HepG2 (cell line): ENCODE measurements around the gene BMP8A. TPM values are rescaled to one million over a fixed set of nuclear protein-coding genes. Genes with fewer than 3 reads are reported as not detected.
"Not testable (repeated sequence)": the region's sequence is repeated elsewhere in the genome, so short reads cannot be mapped to it uniquely, and the experiment has no call there.

Source experiments
- ATAC-seq: fragments of 200-7000 bp; cut with Tn5 transposase; 3 replicates; pipeline ENCODE4 v1.9.1; 2020; ENCODE audit warnings: mild to moderate bottlenecking, moderate library complexity
- BruUV-seq: library from RNA; stranded (reverse); fragments of 400-500 nt; replicated peaks from 2 replicates; lab custom pipeline; 2021; lab: Mats Ljungman, UMichigan
- CTCF ChIA-PET: fragments of 300-600 bp; formaldehyde crosslinking; extraction: SDS; loops from one replicate; lab custom pipeline; 2021; ENCODE audit warnings: low total read pairs, inconsistent platforms, low intra/inter-chr PET ratio; lab: Yijun Ruan, JAX
- POLR2A ChIA-PET: fragments of 350-600 bp; sonication (Branson Sonifier 250); formaldehyde crosslinking; loops from one replicate; lab custom pipeline; 2020; ENCODE audit warnings: antibody characterized with exemption, inconsistent platforms; lab: Yijun Ruan, JAX
- DNase-seq: peaks from one replicate; pipeline ENCODE4 v3.0.0-alpha.2; 2015; ENCODE audit warnings: low spot score
- FAIRE-seq: peaks from 3 replicates; lab custom pipeline; 2011; peaks lifted over from hg19 to GRCh38; lab: Jason Lieb, UNC
- H2AFZ ChIP-seq: one replicate; pipeline ENCODE4 v1.6.1; 2011; ENCODE audit warnings: low read length, inconsistent platforms
- H3K27ac ChIP-seq: fragments of 300-600 bp; 3 replicates; pipeline ENCODE4 v1.8.0; 2011; ENCODE audit warnings: mixed run types, mild to moderate bottlenecking, mixed read lengths, low read length, inconsistent platforms; ENCODE audit not compliant: insufficient read depth; ENCODE audit errors: extremely low read length
- H3K27me3 ChIP-seq, 2 experiments: fragments of 200-600 bp in 1 of 2; 2 replicates in 1 of 2; 3 replicates in 1 of 2; pipeline versions ENCODE4 v1.6.0 to v1.8.0; 2011; ENCODE audit warnings: low read length in 2 of 2, mild to moderate bottlenecking in 2 of 2, moderate library complexity in 2 of 2, inconsistent platforms in 1 of 2; ENCODE audit not compliant: insufficient read depth in 2 of 2, control insufficient read depth in 1 of 2
- H3K36me3 ChIP-seq, 2 experiments: fragments of 200-600 bp in 1 of 2; replicated peaks in 1 of 2; 2 replicates in 1 of 2; 3 replicates in 1 of 2; pipeline versions ENCODE4 v1.5.1 to v1.8.0; 2011; ENCODE audit warnings: low read length in 2 of 2, inconsistent platforms in 1 of 2; ENCODE audit not compliant: insufficient read depth in 2 of 2, control insufficient read depth in 1 of 2
- H3K4me1 ChIP-seq: 2 replicates; pipeline ENCODE4 v1.5.1; 2012; ENCODE audit warnings: low read length, inconsistent platforms; ENCODE audit not compliant: insufficient read depth
- H3K4me2 ChIP-seq: 2 replicates; pipeline ENCODE4 v1.6.0; 2011; ENCODE audit warnings: low read depth, low read length, inconsistent platforms
- H3K4me3 ChIP-seq, 3 experiments: fragments of 200-600 bp in 1 of 3; sonication (generic), shearing (Covaris generic) in 1 of 3; replicated peaks in 1 of 3; 2 replicates each; pipeline ENCODE4 v1.5.1; 2011 to 2016; ENCODE audit warnings: low read length in 3 of 3, inconsistent platforms in 2 of 3, low read depth in 2 of 3, mild to moderate bottlenecking in 2 of 3, control low read depth in 1 of 3, mixed read lengths in 1 of 3; ENCODE audit not compliant: insufficient read depth in 1 of 3
- H3K79me2 ChIP-seq: one replicate; pipeline ENCODE4 v1.6.1; 2011; ENCODE audit warnings: low read length, inconsistent platforms; ENCODE audit not compliant: insufficient read depth
- H3K9ac ChIP-seq: 2 replicates; pipeline ENCODE4 v1.6.0; 2011; ENCODE audit warnings: mild to moderate bottlenecking, low read depth, low read length, inconsistent platforms; ENCODE audit not compliant: insufficient read depth
- H3K9me3 ChIP-seq: 2 replicates; pipeline ENCODE4 v1.5.1; 2012; ENCODE audit warnings: mild to moderate bottlenecking, low read length
- H4K20me1 ChIP-seq: 2 replicates; pipeline ENCODE4 v1.6.0; 2011; ENCODE audit warnings: inconsistent platforms, mild to moderate bottlenecking, low read length, moderate library complexity; ENCODE audit not compliant: insufficient read depth
- ZNF777 ChIP-seq: sonication (generic); formaldehyde crosslinking; IDR thresholded peaks from 2 replicates; pipeline ENCODE4 v1.4.0; 2020; ENCODE audit warnings: missing genetic modification reagents
- ZNF800 ChIP-seq: sonication (generic); formaldehyde crosslinking; IDR thresholded peaks from 2 replicates; pipeline ENCODE4 v1.4.0; 2020; ENCODE audit warnings: missing genetic modification reagents
- WGBS: methylation state at CpG from one replicate; pipeline ENCODE4 v1.1.6; 2017; ENCODE audit warnings: low lambda C conversion rate; 5-methylcytosine and 5-hydroxymethylcytosine counted together
- in situ Hi-C: cut with HindIII; loops from 2 replicates; pipeline ENCODE4 v1.10.0; 2017; ENCODE audit warnings: low pct_unique_long_range_greater_than_20kb; ENCODE audit not compliant: extremely low pct_ligation_motif_present
- intact Hi-C: fragments of 100-400 bp; cut with micrococcal nuclease; formaldehyde crosslinking; loops from one replicate; pipeline ENCODE4 v1.10.0; 2022; ENCODE audit not compliant: unreplicated experiment
- polyA plus RNA-seq, 8 experiments: library from polyadenylated mRNA; depleted of rRNA in 3 of 8; stranded (reverse) in 7 of 8; unstranded in 1 of 8; fragments of >200 nt; fragmentation: Illumina TruSeq in 4 of 8; extraction: Trizol in 4 of 8; gene quantifications; 2 replicates each; pipeline versions ENCODE4 v1.2.1 to v1.2.3, GENCODE V29; 2011 to 2016; ENCODE audit warnings: low read depth in 4 of 8, missing spikeins in 1 of 8, mixed read lengths in 1 of 8; ENCODE audit not compliant: insufficient read depth in 1 of 8
- total RNA-seq, 5 experiments: library from RNA; depleted of rRNA; stranded (reverse); fragments of >200 nt; fragmentation: Illumina TruSeq; extraction: Trizol; gene quantifications; 2 replicates each; pipeline ENCODE4 v1.2.3, GENCODE V29; 2016; ENCODE audit warnings: low read depth in 1 of 5

BMP8A gene
- total and polyA plus RNA-seq, 2 of the 13 experiments (the other 11 are each of a cell fraction or from before 2014, with no cell fraction given), result 0.05 TPM; not detected in 1

- TF ChIP-seq ZNF777 (CRISPR knock-in tag) (peak; percentile 54; the same call in 1 of the 2 replicates), ZNF800 (CRISPR knock-in tag) (peak; percentile 85)
- H3K79me2 ChIP-seq, H3K27me3 ChIP-seq, BruUV-seq, H3K9me3 ChIP-seq, H2AFZ ChIP-seq, intact Hi-C loops, H4K20me1 ChIP-seq, POLR2A ChIA-PET, in situ Hi-C loops, FAIRE-seq, H3K4me1 ChIP-seq, H3K27ac ChIP-seq, H3K36me3 ChIP-seq, DNase-seq, CTCF ChIA-PET, H3K9ac ChIP-seq: not testable (repeated sequence)
- ATAC-seq, result peak; percentile 33
- WGBS, result no CpG with 5 or more reads among the region's 46 CpGs
- Histone ChIP-seq H3K4me3 (peak overlapping the region in 2 of 3 experiments; percentile 20 to 46; a peak in 2 of 6 replicates), H3K4me2 (0 out of 2 replicates have a peak overlapping the region, but pooled peaks have one; percentile 7)
Measured at GRCh38 chr1:39514710-39515124, 23.3 kb downstream of the BMP8A start.

GRCh38 chr1:39515131-39516086 lies 24.0 kb downstream of the BMP8A start:
- FAIRE-seq (peak; percentile 61), ATAC-seq (peak; percentile 6; the same call in 1 of the 3 replicates)
- H3K4me3 ChIP-seq, DNase-seq, POLR2A ChIA-PET, intact Hi-C loops, H2AFZ ChIP-seq, H3K36me3 ChIP-seq, H3K27ac ChIP-seq, H3K27me3 ChIP-seq, CTCF ChIA-PET, H3K79me2 ChIP-seq, H3K4me1 ChIP-seq, in situ Hi-C loops, H4K20me1 ChIP-seq, BruUV-seq, H3K4me2 ChIP-seq, H3K9me3 ChIP-seq, H3K9ac ChIP-seq: not testable (repeated sequence)
- 90% methylated on average over 16 of the region's 78 CpGs for WGBS

DNA sequence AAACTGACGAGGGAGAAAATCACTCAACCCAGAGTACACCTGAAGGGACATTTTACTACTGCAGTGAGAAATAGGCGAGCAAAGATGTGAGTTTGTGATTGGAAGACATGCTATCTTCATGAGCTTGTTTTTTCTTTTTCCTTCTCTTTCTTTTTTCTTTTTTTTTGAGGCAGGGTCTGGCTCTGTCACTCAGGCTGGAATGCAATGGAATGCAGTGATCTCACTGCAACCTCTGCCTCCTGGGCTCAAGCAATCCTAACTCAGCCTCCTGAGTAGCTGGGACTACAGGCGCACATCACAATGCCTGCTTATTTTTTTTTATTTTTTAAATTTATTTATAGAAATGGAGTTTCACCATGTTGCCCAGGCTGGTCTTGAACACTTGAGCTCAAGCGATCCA lies 25.4 kb downstream of the BMP8A start:
- FAIRE-seq, ATAC-seq, in situ Hi-C loops, H3K36me3 ChIP-seq, intact Hi-C loops, BruUV-seq, POLR2A ChIA-PET, H3K4me1 ChIP-seq, H3K9me3 ChIP-seq, CTCF ChIA-PET, H3K27me3 ChIP-seq, DNase-seq, H4K20me1 ChIP-seq, H2AFZ ChIP-seq, H3K27ac ChIP-seq, H3K79me2 ChIP-seq, H3K4me3 ChIP-seq, H3K4me2 ChIP-seq, H3K9ac ChIP-seq: not testable (repeated sequence)
- 58% methylated on average over 4 of the region's 4 CpGs for WGBS
